HFFc6 (cell line): Measurements from ENCODE around the gene VSTM2L. TPM values are rescaled to one million over a fixed set of nuclear protein-coding genes. Genes with fewer than 3 reads are reported as not detected.

Experiments used
- DNase-seq: peaks from one replicate; pipeline ENCODE4 v3.0.0-alpha.2; 2018
- H3K27ac Mint-ChIP-seq: 2 replicates; pipeline ENCODE4 v1.8.0; 2020; ENCODE audit warnings: mild to moderate bottlenecking, mixed read lengths
- H3K27me3 Mint-ChIP-seq: 2 replicates; pipeline ENCODE4 v1.8.0; 2021; ENCODE audit warnings: mild to moderate bottlenecking, moderate library complexity, mixed read lengths; ENCODE audit not compliant: insufficient read depth
- H3K36me3 Mint-ChIP-seq: 2 replicates; pipeline ENCODE4 v1.8.0; 2021; ENCODE audit warnings: low read depth, mixed read lengths
- H3K4me1 Mint-ChIP-seq: 2 replicates; pipeline ENCODE4 v1.8.0; 2020; ENCODE audit warnings: low read depth, mixed read lengths
- H3K4me3 Mint-ChIP-seq: 2 replicates; pipeline ENCODE4 v1.8.0; 2020; ENCODE audit warnings: mild to moderate bottlenecking, moderate library complexity, mixed read lengths
- H3K9me3 Mint-ChIP-seq: 2 replicates; pipeline ENCODE4 v1.8.0; 2020; ENCODE audit warnings: mild to moderate bottlenecking, mixed read lengths
- CTCF ChIP-seq: fragments of 200-600 bp; sonication (generic); IDR thresholded peaks from 2 replicates; pipeline ENCODE4 v1.5.0; 2021; ENCODE audit warnings: antibody characterized with exemption, mild to moderate bottlenecking
- total RNA-seq, 6 experiments: library from RNA; stranded (reverse); fragmentation: NEBNext Ultra II Directional; extraction: Animal tissue kit (Norgen Biotek cat#: 25700); gene quantifications; 2 replicates in 1 of 6; 3 replicates in 5 of 6; pipeline ENCODE4 v1.2.3, GENCODE V29; 2021

Gene VSTM2L
- total RNA-seq, 6 experiments from 2014 or later = 0.12 to 0.95 (median 0.55) TPM; not detected in 2

- Mint-ChIP-seq H3K27ac (no peak overlapping the region), H3K27me3 (peaks cover 37% of the 10 kb centered on the region), H3K4me1 (peaks cover 11% of the 10 kb centered on the region), H3K36me3 (no peaks in the 10 kb centered on the region), H3K9me3 (no peaks in the 10 kb centered on the region; the same call in 1 of the 2 replicates), H3K4me3 (no peak overlapping the region)
- DNase-seq = no peak
- peak; percentile 29 for TF ChIP-seq CTCF
Measured at GRCh38 chr20:37899105-37900045, 3.6 kb upstream of the VSTM2L start.

GRCh38 chr20:37901240-37901639 lies 1.7 kb upstream of the VSTM2L start:
- no peak overlapping the region for H3K4me3 Mint-ChIP-seq

GRCh38 chr20:37901654-37902503 lies 1.0 kb upstream of the VSTM2L start:
- Mint-ChIP-seq H3K36me3 (no peaks in the 10 kb centered on the region), H3K27me3 (peaks cover 48% of the 10 kb centered on the region), H3K9me3 (no peaks in the 10 kb centered on the region; the same call in 1 of the 2 replicates), H3K27ac (no peak overlapping the region), H3K4me1 (peaks cover 11% of the 10 kb centered on the region), H3K4me3 (peak overlapping the region; percentile 69)
- DNase-seq = peak; percentile 30
- peak; percentile 54 for TF ChIP-seq CTCF

More at GRCh38 chr20:37901240-37901639, 1.7 kb upstream of the VSTM2L start:
- Mint-ChIP-seq H3K4me1 (peaks cover 11% of the 10 kb centered on the region), H3K27ac (no peak overlapping the region), H3K36me3 (no peaks in the 10 kb centered on the region), H3K27me3 (peaks cover 43% of the 10 kb centered on the region), H3K9me3 (no peaks in the 10 kb centered on the region; the same call in 1 of the 2 replicates)
- no peak for DNase-seq
- TF ChIP-seq CTCF = no peak

GRCh38 chr20:37903317-37904007 lies 535 bp downstream of the VSTM2L start:
- Mint-ChIP-seq H3K36me3 (no peaks in the 10 kb centered on the region), H3K9me3 (no peaks in the 10 kb centered on the region; the same call in 1 of the 2 replicates), H3K27me3 (peaks cover 46% of the 10 kb centered on the region), H3K27ac (no peak overlapping the region), H3K4me1 (peaks cover 25% of the 10 kb centered on the region), H3K4me3 (peak overlapping the region; percentile 71)
- DNase-seq = no peak
- peak; percentile 69 for TF ChIP-seq CTCF
